ENCODE measurements around the gene KCNA5. TPM values are rescaled to one million over a fixed set of nuclear protein-coding genes. Genes with fewer than 3 reads are reported as not detected.

KCNA5 gene
- polyA plus RNA-seq, 1 experiment, result not detected

DNA sequence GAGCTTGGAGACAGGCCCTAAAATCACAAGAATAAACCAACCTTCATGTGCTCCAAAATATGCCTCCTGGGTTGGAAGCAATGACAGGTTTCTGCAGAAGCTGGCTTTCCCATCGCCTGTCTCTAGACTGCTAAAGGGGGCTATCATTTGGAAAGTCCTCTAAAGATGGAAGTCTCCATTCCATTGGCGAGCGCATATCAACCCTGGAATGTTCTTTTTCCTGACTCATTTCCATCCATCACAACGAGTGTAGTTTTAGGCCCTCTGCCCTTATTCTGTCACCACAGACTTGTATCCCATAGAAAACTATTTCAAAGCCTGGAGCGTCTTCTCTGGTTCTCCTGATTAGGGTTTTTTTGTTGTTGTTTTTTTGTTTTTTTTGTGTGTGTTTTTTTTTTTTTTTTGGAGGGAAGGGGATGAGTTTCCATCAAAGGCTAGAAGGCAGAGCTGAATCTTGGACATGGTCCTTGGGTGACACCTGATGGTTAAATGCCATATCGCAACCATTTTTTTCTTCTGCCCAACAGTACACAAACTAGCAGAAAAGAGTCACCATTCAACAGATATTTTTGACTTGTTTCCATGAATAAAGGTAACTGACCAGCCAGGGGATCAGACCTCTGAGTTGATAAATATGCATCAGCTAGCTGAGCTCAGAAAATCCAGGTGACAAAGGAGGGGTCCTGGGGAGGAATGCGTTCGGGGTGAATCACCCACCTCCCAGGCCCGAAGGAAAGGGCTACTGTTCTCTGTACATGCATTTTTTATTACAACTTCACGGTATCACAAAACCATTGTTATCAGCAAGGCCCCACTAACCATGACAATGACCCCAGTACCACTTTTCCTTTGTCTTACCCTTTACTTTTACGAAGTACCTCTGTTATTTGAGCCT, 40.5 kb downstream of the KCNA5 start:
- ChIA-PET CTCF (interaction anchor here (0.6 to 11.6 kb wide), 25 partner anchors 10 to 928 kb away, joined by 3 to 194 read pairs (median 4); no protein-coding TSS in a partner anchor), POLR2A (interaction anchor here (0.6 to 0.9 kb wide), 2 partner anchors 16 to 117 kb away, joined by 3 read pairs; no protein-coding TSS in a partner anchor)
- Histone ChIP-seq H3K27ac (ENCODE audit: low read depth, low read length) (no peak overlapping the region), H3K27me3 (ENCODE audit: control insufficient read depth, insufficient read depth, low read length) (peaks cover 3% of the 10 kb centered on the region), H3K9me3 (ENCODE audit: control insufficient read depth, insufficient read depth, low read length) (no peaks in the 10 kb centered on the region), H3K4me3 (ENCODE audit: low read depth, low read length) (no peak overlapping the region)
- TF ChIP-seq, protein P1, sequence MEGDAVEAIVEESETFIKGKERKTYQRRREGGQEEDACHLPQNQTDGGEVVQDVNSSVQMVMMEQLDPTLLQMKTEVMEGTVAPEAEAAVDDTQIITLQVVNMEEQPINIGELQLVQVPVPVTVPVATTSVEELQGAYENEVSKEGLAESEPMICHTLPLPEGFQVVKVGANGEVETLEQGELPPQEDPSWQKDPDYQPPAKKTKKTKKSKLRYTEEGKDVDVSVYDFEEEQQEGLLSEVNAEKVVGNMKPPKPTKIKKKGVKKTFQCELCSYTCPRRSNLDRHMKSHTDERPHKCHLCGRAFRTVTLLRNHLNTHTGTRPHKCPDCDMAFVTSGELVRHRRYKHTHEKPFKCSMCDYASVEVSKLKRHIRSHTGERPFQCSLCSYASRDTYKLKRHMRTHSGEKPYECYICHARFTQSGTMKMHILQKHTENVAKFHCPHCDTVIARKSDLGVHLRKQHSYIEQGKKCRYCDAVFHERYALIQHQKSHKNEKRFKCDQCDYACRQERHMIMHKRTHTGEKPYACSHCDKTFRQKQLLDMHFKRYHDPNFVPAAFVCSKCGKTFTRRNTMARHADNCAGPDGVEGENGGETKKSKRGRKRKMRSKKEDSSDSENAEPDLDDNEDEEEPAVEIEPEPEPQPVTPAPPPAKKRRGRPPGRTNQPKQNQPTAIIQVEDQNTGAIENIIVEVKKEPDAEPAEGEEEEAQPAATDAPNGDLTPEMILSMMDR (IDR thresholded peaks at IDR 0.05; ENCODE audit: low read depth, low read length), result peak; percentile 82
- DNase-seq (ENCODE audit: low read depth, low spot score), result no peak

GRCh38 chr12:5085896-5086295, 42.2 kb downstream of the KCNA5 start:
- Histone ChIP-seq H3K27ac (ENCODE audit: low read depth, low read length) (peak overlapping the region; percentile 62), H3K4me3 (ENCODE audit: low read depth, low read length) (no peak overlapping the region), H3K27me3 (ENCODE audit: control insufficient read depth, insufficient read depth, low read length) (peaks cover 2% of the 10 kb centered on the region), H3K9me3 (ENCODE audit: control insufficient read depth, insufficient read depth, low read length) (no peaks in the 10 kb centered on the region)
- ChIA-PET CTCF (interaction anchor here (0.7 to 11.6 kb wide), 8 partner anchors 12 to 426 kb away, joined by 3 to 194 read pairs (median 5); no protein-coding TSS in a partner anchor), POLR2A (interaction anchor here (0.7 to 1.1 kb wide), 2 partner anchors 81 to 347 kb away, joined by 3 read pairs; no protein-coding TSS in a partner anchor)
- DNase-seq (ENCODE audit: low read depth, low spot score), result peak; percentile 80
- TF ChIP-seq, protein P1 (IDR thresholded peaks at IDR 0.05; ENCODE audit: low read depth, low read length), result no peak

- no peak for DNase-seq (ENCODE audit: low read depth, low spot score)
- H3K27ac ChIP-seq (ENCODE audit: low read depth, low read length), result no peak overlapping the region
- no peak overlapping the region for H3K4me3 ChIP-seq (ENCODE audit: low read depth, low read length)
- CTCF ChIA-PET, result interaction anchor here (1.6 to 11.6 kb wide), 3 partner anchors 66 to 900 kb away, joined by 5 to 194 read pairs (median 101); no protein-coding TSS in a partner anchor
- TF ChIP-seq, protein P1 (IDR thresholded peaks at IDR 0.05; ENCODE audit: low read depth, low read length), result no peak
- no peaks in the 10 kb centered on the region for H3K27me3 ChIP-seq (ENCODE audit: control insufficient read depth, insufficient read depth, low read length)
- H3K9me3 ChIP-seq (ENCODE audit: control insufficient read depth, insufficient read depth, low read length), result no peaks in the 10 kb centered on the region
- POLR2A ChIA-PET, result no interaction called here
Measured at GRCh38 chr12:5087831-5088554, 44.3 kb downstream of the KCNA5 start.

GRCh38 chr12:5088586-5089264, 45.0 kb downstream of the KCNA5 start:
- H3K27me3 ChIP-seq (ENCODE audit: control insufficient read depth, insufficient read depth, low read length), result no peaks in the 10 kb centered on the region
- H3K4me3 ChIP-seq (ENCODE audit: low read depth, low read length), result no peak overlapping the region
- peak overlapping the region; percentile 43 for H3K27ac ChIP-seq (ENCODE audit: low read depth, low read length)
- peak; percentile 78 for DNase-seq (ENCODE audit: low read depth, low spot score)
- ChIA-PET POLR2A (interaction anchor here (0.7 to 0.9 kb wide), 2 partner anchors 13 to 1190 kb away, joined by 3 read pairs; no protein-coding TSS in a partner anchor), CTCF (interaction anchor here (1.1 to 11.6 kb wide), 4 partner anchors 67 to 339 kb away, joined by 3 to 194 read pairs (median 52); no protein-coding TSS in a partner anchor)
- H3K9me3 ChIP-seq (ENCODE audit: control insufficient read depth, insufficient read depth, low read length), result no peaks in the 10 kb centered on the region
- TF ChIP-seq, protein P1 (IDR thresholded peaks at IDR 0.05; ENCODE audit: low read depth, low read length), result peak; percentile 5; the same call in 1 of the 2 replicates

All from AG04450 (cell line).